ENCODE data around the gene AKAP9.
A peak's percentile ranks its signal among the peaks of the same experiment; 100 is the strongest.
"Not testable (repeated sequence)": the region's sequence is repeated elsewhere in the genome, so short reads cannot be mapped to it uniquely, and the experiment has no call there.

The AKAP9 gene

GRCh38 chr7:92010215-92010614 lies 69.6 kb downstream of the AKAP9 start:
- no peak for DNase-seq (ENCODE audit: low spot score)

GRCh38 chr7:92013611-92014010 lies 72.9 kb downstream of the AKAP9 start:
- DNase-seq (ENCODE audit: low spot score) = no peak

- no peak for DNase-seq (ENCODE audit: low spot score)
Observed at GRCh38 chr7:92020636-92021035, 80.0 kb downstream of the AKAP9 start.

- peak; percentile 53 for DNase-seq (ENCODE audit: low spot score)
Observed at GRCh38 chr7:92025260-92025659, 84.6 kb downstream of the AKAP9 start.

- DNase-seq (ENCODE audit: low spot score) = not testable (repeated sequence)
Observed at GRCh38 chr7:92026635-92027034, 86.0 kb downstream of the AKAP9 start.

- DNase-seq (ENCODE audit: low spot score) = not testable (repeated sequence)
Observed at GRCh38 chr7:92027128-92027527, 86.5 kb downstream of the AKAP9 start.

- DNase-seq (ENCODE audit: low spot score) = no peak
Observed at GRCh38 chr7:92028226-92028625, 87.6 kb downstream of the AKAP9 start.

- no peak for DNase-seq (ENCODE audit: low spot score)
Observed at GRCh38 chr7:92028686-92029085, 88.0 kb downstream of the AKAP9 start.

GRCh38 chr7:92034116-92034515 lies 93.5 kb downstream of the AKAP9 start:
- DNase-seq (ENCODE audit: low spot score) = peak; percentile 30

GRCh38 chr7:92035576-92035975 lies 94.9 kb downstream of the AKAP9 start:
- DNase-seq (ENCODE audit: low spot score) = no peak

- no peak for DNase-seq (ENCODE audit: low spot score)
Observed at GRCh38 chr7:92039900-92040299, 99.2 kb downstream of the AKAP9 start.

GRCh38 chr7:92042056-92042737 lies 101.5 kb downstream of the AKAP9 start:
- DNase-seq (ENCODE audit: low spot score) = no peak

GRCh38 chr7:92043098-92043497 lies 102.4 kb downstream of the AKAP9 start:
- no peak for DNase-seq (ENCODE audit: low spot score)

GRCh38 chr7:92043637-92044036 lies 103.0 kb downstream of the AKAP9 start:
- no peak for DNase-seq (ENCODE audit: low spot score)

- no peak for DNase-seq (ENCODE audit: low spot score)
Observed at GRCh38 chr7:92044148-92044547, 103.5 kb downstream of the AKAP9 start.

GRCh38 chr7:92044940-92045339 lies 104.3 kb downstream of the AKAP9 start:
- DNase-seq (ENCODE audit: low spot score) = no peak

- DNase-seq (ENCODE audit: low spot score) = no peak
Observed at GRCh38 chr7:92051655-92052054, 111.0 kb downstream of the AKAP9 start.

- DNase-seq (ENCODE audit: low spot score) = no peak
Observed at GRCh38 chr7:92052159-92052558, 111.5 kb downstream of the AKAP9 start.

- DNase-seq (ENCODE audit: low spot score) = no peak
Observed at GRCh38 chr7:92052684-92053083, 112.0 kb downstream of the AKAP9 start.

GRCh38 chr7:92053312-92053711 lies 112.7 kb downstream of the AKAP9 start:
- no peak for DNase-seq (ENCODE audit: low spot score)

- DNase-seq (ENCODE audit: low spot score) = no peak
Observed at GRCh38 chr7:92056286-92056685, 115.6 kb downstream of the AKAP9 start.

GRCh38 chr7:92057375-92057774 lies 116.7 kb downstream of the AKAP9 start:
- DNase-seq (ENCODE audit: low spot score) = no peak

- no peak for DNase-seq (ENCODE audit: low spot score)
Observed at GRCh38 chr7:92058040-92058439, 117.4 kb downstream of the AKAP9 start.

- no peak for DNase-seq (ENCODE audit: low spot score)
Observed at GRCh38 chr7:92058899-92059298, 118.2 kb downstream of the AKAP9 start.
